Measurements from ENCODE around the gene FOXO1.

DNA sequence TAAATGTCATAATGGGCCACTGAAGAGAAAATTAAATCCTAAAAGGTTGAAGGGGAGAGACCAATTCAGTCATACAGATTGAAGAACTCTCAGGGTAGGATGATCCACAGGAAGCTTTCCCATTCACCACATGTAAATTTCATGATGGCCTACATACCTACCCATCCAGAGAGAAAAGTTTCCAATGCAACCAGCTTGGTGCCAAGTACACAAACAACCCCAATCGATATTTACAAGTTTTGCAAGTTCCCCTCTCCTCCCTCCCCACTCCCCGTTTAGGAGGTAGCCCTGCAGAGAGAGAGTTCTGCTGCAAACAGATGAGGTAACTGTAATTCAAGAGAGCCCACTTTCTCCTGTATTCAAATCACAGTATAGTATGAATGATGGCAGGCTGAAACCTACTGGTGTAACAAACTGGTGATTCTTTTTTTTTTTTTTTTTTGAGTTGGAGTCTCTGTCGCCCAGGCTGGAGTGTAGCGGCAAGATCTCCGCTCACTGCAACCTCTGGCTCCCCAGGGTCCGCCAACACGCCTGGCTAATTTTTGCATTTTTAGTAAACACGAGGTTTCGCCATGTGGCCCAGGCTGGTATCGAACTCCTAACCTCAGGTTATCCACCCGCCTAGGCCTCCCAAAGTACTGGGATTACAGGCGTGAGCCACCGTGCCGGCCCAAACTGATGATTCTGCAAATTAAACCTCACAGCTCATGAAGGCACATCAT, 14.4 kb downstream of the FOXO1 start:
- TF ChIP-seq, protein P1, sequence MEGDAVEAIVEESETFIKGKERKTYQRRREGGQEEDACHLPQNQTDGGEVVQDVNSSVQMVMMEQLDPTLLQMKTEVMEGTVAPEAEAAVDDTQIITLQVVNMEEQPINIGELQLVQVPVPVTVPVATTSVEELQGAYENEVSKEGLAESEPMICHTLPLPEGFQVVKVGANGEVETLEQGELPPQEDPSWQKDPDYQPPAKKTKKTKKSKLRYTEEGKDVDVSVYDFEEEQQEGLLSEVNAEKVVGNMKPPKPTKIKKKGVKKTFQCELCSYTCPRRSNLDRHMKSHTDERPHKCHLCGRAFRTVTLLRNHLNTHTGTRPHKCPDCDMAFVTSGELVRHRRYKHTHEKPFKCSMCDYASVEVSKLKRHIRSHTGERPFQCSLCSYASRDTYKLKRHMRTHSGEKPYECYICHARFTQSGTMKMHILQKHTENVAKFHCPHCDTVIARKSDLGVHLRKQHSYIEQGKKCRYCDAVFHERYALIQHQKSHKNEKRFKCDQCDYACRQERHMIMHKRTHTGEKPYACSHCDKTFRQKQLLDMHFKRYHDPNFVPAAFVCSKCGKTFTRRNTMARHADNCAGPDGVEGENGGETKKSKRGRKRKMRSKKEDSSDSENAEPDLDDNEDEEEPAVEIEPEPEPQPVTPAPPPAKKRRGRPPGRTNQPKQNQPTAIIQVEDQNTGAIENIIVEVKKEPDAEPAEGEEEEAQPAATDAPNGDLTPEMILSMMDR (conservative IDR thresholded peaks at IDR 0.05; ENCODE audit: low read depth in 2 of 2): no peak
- TF ChIP-seq ZNF114 (CRISPR knock-in tag; IDR thresholded peaks at IDR 0.05) (no peak), EZH2 (IDR thresholded peaks at IDR 0.05; ENCODE audit: low read depth, unreplicated experiment) (no peak), CREB1 (CRISPR knock-in tag; IDR thresholded peaks at IDR 0.05; ENCODE audit: low read depth) (no peak), POLR2AphosphoS5 (IDR thresholded peaks at IDR 0.05; ENCODE audit: low read depth) (no peak), STAT1 (IDR thresholded peaks at IDR 0.05; ENCODE audit: unreplicated experiment) (no peak), EZH2phosphoT487 (IDR thresholded peaks at IDR 0.05; ENCODE audit: unreplicated experiment) (no peak)
- TF ChIP-seq, protein P2, sequence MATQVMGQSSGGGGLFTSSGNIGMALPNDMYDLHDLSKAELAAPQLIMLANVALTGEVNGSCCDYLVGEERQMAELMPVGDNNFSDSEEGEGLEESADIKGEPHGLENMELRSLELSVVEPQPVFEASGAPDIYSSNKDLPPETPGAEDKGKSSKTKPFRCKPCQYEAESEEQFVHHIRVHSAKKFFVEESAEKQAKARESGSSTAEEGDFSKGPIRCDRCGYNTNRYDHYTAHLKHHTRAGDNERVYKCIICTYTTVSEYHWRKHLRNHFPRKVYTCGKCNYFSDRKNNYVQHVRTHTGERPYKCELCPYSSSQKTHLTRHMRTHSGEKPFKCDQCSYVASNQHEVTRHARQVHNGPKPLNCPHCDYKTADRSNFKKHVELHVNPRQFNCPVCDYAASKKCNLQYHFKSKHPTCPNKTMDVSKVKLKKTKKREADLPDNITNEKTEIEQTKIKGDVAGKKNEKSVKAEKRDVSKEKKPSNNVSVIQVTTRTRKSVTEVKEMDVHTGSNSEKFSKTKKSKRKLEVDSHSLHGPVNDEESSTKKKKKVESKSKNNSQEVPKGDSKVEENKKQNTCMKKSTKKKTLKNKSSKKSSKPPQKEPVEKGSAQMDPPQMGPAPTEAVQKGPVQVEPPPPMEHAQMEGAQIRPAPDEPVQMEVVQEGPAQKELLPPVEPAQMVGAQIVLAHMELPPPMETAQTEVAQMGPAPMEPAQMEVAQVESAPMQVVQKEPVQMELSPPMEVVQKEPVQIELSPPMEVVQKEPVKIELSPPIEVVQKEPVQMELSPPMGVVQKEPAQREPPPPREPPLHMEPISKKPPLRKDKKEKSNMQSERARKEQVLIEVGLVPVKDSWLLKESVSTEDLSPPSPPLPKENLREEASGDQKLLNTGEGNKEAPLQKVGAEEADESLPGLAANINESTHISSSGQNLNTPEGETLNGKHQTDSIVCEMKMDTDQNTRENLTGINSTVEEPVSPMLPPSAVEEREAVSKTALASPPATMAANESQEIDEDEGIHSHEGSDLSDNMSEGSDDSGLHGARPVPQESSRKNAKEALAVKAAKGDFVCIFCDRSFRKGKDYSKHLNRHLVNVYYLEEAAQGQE (IDR thresholded peaks at IDR 0.05; ENCODE audit: unreplicated experiment): no peak
